ENCODE measurements around the gene ZNF543.

ZNF543 gene

GRCh38 chr19:57321116-57321515, 844 bp downstream of the ZNF543 start:
- Histone ChIP-seq H3K9ac (ENCODE audit: low read length) (peak overlapping the region; percentile 88), H3K36me3 (ENCODE audit: control insufficient read depth, insufficient read depth, low read length) (peaks cover 28% of the 10 kb centered on the region), H3K27me3 (ENCODE audit: control insufficient read depth, insufficient read depth, low read length) (peaks cover 22% of the 10 kb centered on the region), H3K4me3 (ENCODE audit: low read depth, low read length) (peak overlapping the region; percentile 90), H3K9me3 (ENCODE audit: control insufficient read depth, insufficient read depth, low read depth, low read length) (no peaks in the 10 kb centered on the region), H3K27ac (ENCODE audit: low read depth, low read length) (no peak overlapping the region), H3K4me1 (ENCODE audit: control insufficient read depth, insufficient read depth, low read length) (peaks cover 4% of the 10 kb centered on the region; the same call in 1 of the 2 replicates)

- H3K27me3 ChIP-seq (ENCODE audit: control insufficient read depth, insufficient read depth, low read length), result peaks cover 16% of the 10 kb centered on the region
- peaks cover 4% of the 10 kb centered on the region; the same call in 1 of the 2 replicates for H3K4me1 ChIP-seq (ENCODE audit: control insufficient read depth, insufficient read depth, low read length)
- H3K4me3 ChIP-seq (ENCODE audit: low read depth, low read length), result peak overlapping the region; percentile 90
- H3K9ac ChIP-seq (ENCODE audit: low read length), result peak overlapping the region; percentile 88
- H3K9me3 ChIP-seq (ENCODE audit: control insufficient read depth, insufficient read depth, low read depth, low read length), result no peaks in the 10 kb centered on the region
- H3K27ac ChIP-seq (ENCODE audit: low read depth, low read length), result no peak overlapping the region
- H3K36me3 ChIP-seq (ENCODE audit: control insufficient read depth, insufficient read depth, low read length), result peaks cover 33% of the 10 kb centered on the region
These were observed 1.5 kb downstream of the ZNF543 start for GRCh38 chr19:57321751-57322150.

- no peaks in the 10 kb centered on the region for H3K27me3 ChIP-seq (ENCODE audit: control insufficient read depth, insufficient read depth, low read length)
- H3K36me3 ChIP-seq (ENCODE audit: control insufficient read depth, insufficient read depth, low read length), result peaks cover 63% of the 10 kb centered on the region
- H3K4me1 ChIP-seq (ENCODE audit: control insufficient read depth, insufficient read depth, low read length), result no peaks in the 10 kb centered on the region
- no peak overlapping the region for H3K4me3 ChIP-seq (ENCODE audit: low read depth, low read length)
- no peak overlapping the region for H3K9ac ChIP-seq (ENCODE audit: low read length)
- H3K27ac ChIP-seq (ENCODE audit: low read depth, low read length), result no peak overlapping the region
- H3K9me3 ChIP-seq (ENCODE audit: control insufficient read depth, insufficient read depth, low read depth, low read length), result no peaks in the 10 kb centered on the region
These were observed 4.7 kb downstream of the ZNF543 start for GRCh38 chr19:57324992-57325391.

GRCh38 chr19:57327993-57328392, 7.7 kb downstream of the ZNF543 start:
- H3K9me3 ChIP-seq (ENCODE audit: control insufficient read depth, insufficient read depth, low read depth, low read length), result no peaks in the 10 kb centered on the region
- no peaks in the 10 kb centered on the region for H3K4me1 ChIP-seq (ENCODE audit: control insufficient read depth, insufficient read depth, low read length)
- no peaks in the 10 kb centered on the region for H3K27me3 ChIP-seq (ENCODE audit: control insufficient read depth, insufficient read depth, low read length)
- no peak overlapping the region for H3K4me3 ChIP-seq (ENCODE audit: low read depth, low read length)
- H3K27ac ChIP-seq (ENCODE audit: low read depth, low read length), result no peak overlapping the region
- peaks cover 68% of the 10 kb centered on the region for H3K36me3 ChIP-seq (ENCODE audit: control insufficient read depth, insufficient read depth, low read length)
- no peak overlapping the region for H3K9ac ChIP-seq (ENCODE audit: low read length)

GRCh38 chr19:57334191-57334590, 13.9 kb downstream of the ZNF543 start:
- Histone ChIP-seq H3K4me1 (ENCODE audit: control insufficient read depth, insufficient read depth, low read length) (no peaks in the 10 kb centered on the region), H3K27ac (ENCODE audit: low read depth, low read length) (no peak overlapping the region), H3K9me3 (ENCODE audit: control insufficient read depth, insufficient read depth, low read depth, low read length) (no peaks in the 10 kb centered on the region), H3K27me3 (ENCODE audit: control insufficient read depth, insufficient read depth, low read length) (no peaks in the 10 kb centered on the region), H3K4me3 (ENCODE audit: low read depth, low read length) (no peak overlapping the region), H3K36me3 (ENCODE audit: control insufficient read depth, insufficient read depth, low read length) (peaks cover 11% of the 10 kb centered on the region), H3K9ac (ENCODE audit: low read length) (no peak overlapping the region)

GRCh38 chr19:57338877-57339276, 18.6 kb downstream of the ZNF543 start:
- Histone ChIP-seq H3K27ac (ENCODE audit: low read depth, low read length) (no peak overlapping the region), H3K4me3 (ENCODE audit: low read depth, low read length) (no peak overlapping the region), H3K9me3 (ENCODE audit: control insufficient read depth, insufficient read depth, low read depth, low read length) (no peaks in the 10 kb centered on the region), H3K36me3 (ENCODE audit: control insufficient read depth, insufficient read depth, low read length) (no peaks in the 10 kb centered on the region), H3K27me3 (ENCODE audit: control insufficient read depth, insufficient read depth, low read length) (no peaks in the 10 kb centered on the region), H3K9ac (ENCODE audit: low read length) (no peak overlapping the region), H3K4me1 (ENCODE audit: control insufficient read depth, insufficient read depth, low read length) (no peaks in the 10 kb centered on the region)

- H3K9ac ChIP-seq (ENCODE audit: low read length), result no peak overlapping the region
- no peaks in the 10 kb centered on the region for H3K36me3 ChIP-seq (ENCODE audit: control insufficient read depth, insufficient read depth, low read length)
- no peaks in the 10 kb centered on the region for H3K27me3 ChIP-seq (ENCODE audit: control insufficient read depth, insufficient read depth, low read length)
- H3K4me1 ChIP-seq (ENCODE audit: control insufficient read depth, insufficient read depth, low read length), result no peaks in the 10 kb centered on the region
- H3K27ac ChIP-seq (ENCODE audit: low read depth, low read length), result no peak overlapping the region
- no peaks in the 10 kb centered on the region for H3K9me3 ChIP-seq (ENCODE audit: control insufficient read depth, insufficient read depth, low read depth, low read length)
- H3K4me3 ChIP-seq (ENCODE audit: low read depth, low read length), result no peak overlapping the region
These were observed 22.3 kb downstream of the ZNF543 start for GRCh38 chr19:57342582-57342981.

- Histone ChIP-seq H3K27me3 (ENCODE audit: control insufficient read depth, insufficient read depth, low read length) (no peaks in the 10 kb centered on the region), H3K4me1 (ENCODE audit: control insufficient read depth, insufficient read depth, low read length) (0 out of 2 replicates have a peak, but pooled peaks cover 2% of the 10 kb centered on the region), H3K36me3 (ENCODE audit: control insufficient read depth, insufficient read depth, low read length) (peaks cover 1% of the 10 kb centered on the region; the same call in 1 of the 2 replicates), H3K27ac (ENCODE audit: low read depth, low read length) (no peak overlapping the region), H3K9ac (ENCODE audit: low read length) (no peak overlapping the region), H3K4me3 (ENCODE audit: low read depth, low read length) (no peak overlapping the region), H3K9me3 (ENCODE audit: control insufficient read depth, insufficient read depth, low read depth, low read length) (no peaks in the 10 kb centered on the region)
These were observed 27.9 kb downstream of the ZNF543 start for GRCh38 chr19:57348136-57348535.

GRCh38 chr19:57350877-57351805, 30.9 kb downstream of the ZNF543 start, which contains the start of gene ZNF304:
Gene ZNF304, plus strand, starts transcription at chr19:57351271. Its CDS starts 394 bp downstream, at chr19:57351665.
- Histone ChIP-seq H3K4me1 (ENCODE audit: control insufficient read depth, insufficient read depth, low read length) (0 out of 2 replicates have a peak, but pooled peaks cover 2% of the 10 kb centered on the region), H3K36me3 (ENCODE audit: control insufficient read depth, insufficient read depth, low read length) (peaks cover 30% of the 10 kb centered on the region), H3K27me3 (ENCODE audit: control insufficient read depth, insufficient read depth, low read length) (no peaks in the 10 kb centered on the region), H3K9me3 (ENCODE audit: control insufficient read depth, insufficient read depth, low read depth, low read length) (no peaks in the 10 kb centered on the region), H3K27ac (ENCODE audit: low read depth, low read length) (no peak within 1 kb of the TSS), H3K4me3 (ENCODE audit: low read depth, low read length) (peak within 1 kb of the TSS; percentile 93), H3K9ac (ENCODE audit: low read length) (peak within 1 kb of the TSS; percentile 85)

GRCh38 chr19:57351867-57352266, 31.6 kb downstream of the ZNF543 start:
- no peak overlapping the region for H3K27ac ChIP-seq (ENCODE audit: low read depth, low read length)

GRCh38 chr19:57355916-57356315, 35.6 kb downstream of the ZNF543 start:
- no peaks in the 10 kb centered on the region for H3K27me3 ChIP-seq (ENCODE audit: control insufficient read depth, insufficient read depth, low read length)
- H3K4me3 ChIP-seq (ENCODE audit: low read depth, low read length), result no peak overlapping the region
- H3K9ac ChIP-seq (ENCODE audit: low read length), result no peak overlapping the region
- 0 out of 2 replicates have a peak, but pooled peaks cover 2% of the 10 kb centered on the region for H3K4me1 ChIP-seq (ENCODE audit: control insufficient read depth, insufficient read depth, low read length)
- H3K36me3 ChIP-seq (ENCODE audit: control insufficient read depth, insufficient read depth, low read length), result peaks cover 58% of the 10 kb centered on the region
- no peaks in the 10 kb centered on the region for H3K9me3 ChIP-seq (ENCODE audit: control insufficient read depth, insufficient read depth, low read depth, low read length)
- H3K27ac ChIP-seq (ENCODE audit: low read depth, low read length), result no peak overlapping the region

More at GRCh38 chr19:57351867-57352266, 31.6 kb downstream of the ZNF543 start:
- H3K36me3 ChIP-seq (ENCODE audit: control insufficient read depth, insufficient read depth, low read length), result peaks cover 37% of the 10 kb centered on the region
- peak overlapping the region; percentile 85 for H3K9ac ChIP-seq (ENCODE audit: low read length)
- H3K4me3 ChIP-seq (ENCODE audit: low read depth, low read length), result peak overlapping the region; percentile 93
- H3K27me3 ChIP-seq (ENCODE audit: control insufficient read depth, insufficient read depth, low read length), result no peaks in the 10 kb centered on the region
- H3K9me3 ChIP-seq (ENCODE audit: control insufficient read depth, insufficient read depth, low read depth, low read length), result no peaks in the 10 kb centered on the region
- 0 out of 2 replicates have a peak, but pooled peaks cover 2% of the 10 kb centered on the region for H3K4me1 ChIP-seq (ENCODE audit: control insufficient read depth, insufficient read depth, low read length)

Data from HUES6 (cell line).